K562 (cell line): ENCODE results near the gene ZBTB20. TPM values are rescaled to one million over a fixed set of nuclear protein-coding genes. Genes with fewer than 3 reads are reported as not detected.

Source experiments
- GTF2E2 ChIP-seq: fragments of 200-800 bp; sonication (Bioruptor generic); IDR thresholded peaks from 2 replicates; pipeline ENCODE4 v1.6.1; 2016; ENCODE audit warnings: missing genetic modification characterization, missing compliant biosample characterization
- RFX5 ChIP-seq: IDR thresholded peaks from 2 replicates; pipeline ENCODE4 v1.6.1; 2011; ENCODE audit warnings: low read depth, mild to moderate bottlenecking, improper control_type of control experiment, low read length
- ZBTB40 ChIP-seq, 2 experiments: fragments of 450-650 bp in 1 of 2; sonication (generic) in 1 of 2; formaldehyde crosslinking in 1 of 2; IDR thresholded peaks; 2 replicates each; pipeline versions ENCODE4 v1.7.1 to v1.9.0; 2016 to 2022; ENCODE audit warnings: inconsistent platforms in 1 of 2, mild to moderate bottlenecking in 1 of 2, missing genetic modification reagents in 1 of 2
- ZNF764 ChIP-seq: fragments of 250-450 bp; sonication (Bioruptor Pico); IDR thresholded peaks from 2 replicates; pipeline ENCODE4 v1.4.0; 2020; ENCODE audit warnings: low read depth, mild to moderate bottlenecking, moderate library complexity
- polyA plus RNA-seq, 8 experiments: library from polyadenylated mRNA; depleted of rRNA in 4 of 8; stranded (reverse) in 5 of 8; unstranded in 3 of 8; fragments of >200 nt; fragmentation: Nextera tagmentation in 2 of 8; fragmentation: Illumina TruSeq in 1 of 8; extraction: Ambion mirVana in 2 of 8; extraction: Trizol in 1 of 8; gene quantifications; 2 replicates each; pipeline versions ENCODE4 v1.2.1 to v1.2.3, GENCODE V29; 2011 to 2014; ENCODE audit warnings: inconsistent platforms in 1 of 8, missing spikeins in 1 of 8
- total RNA-seq, 7 experiments: library from RNA; depleted of rRNA in 6 of 7; stranded (reverse); fragments of >200 nt in 6 of 7; fragmentation: Illumina TruSeq in 2 of 7; extraction: Trizol in 2 of 7; gene quantifications; 2 replicates each; pipeline versions ENCODE4 v1.2.1 to v1.2.3, GENCODE V29; 2011 to 2021; ENCODE audit warnings: low replicate concordance in 1 of 7

The ZBTB20 gene
- total and polyA plus RNA-seq, 9 of the 15 experiments (the other 6 are each of a cell fraction or from before 2014, with no cell fraction given), result 0.17 to 1.7 (median 0.45) TPM

GRCh38 chr3:114622001-114622400 lies 525.1 kb downstream of the ZBTB20 start (continued):
- TF ChIP-seq ZBTB40 (IDR thresholded peaks at IDR 0.05), result no peak
- no peak for TF ChIP-seq ZBTB40 (CRISPR knock-in tag; IDR thresholded peaks at IDR 0.05)
- TF ChIP-seq RFX5, result no peak
- no peak for TF ChIP-seq GTF2E2 (tag)
- TF ChIP-seq ZNF764, result no peak
- TF ChIP-seq, all 486 proteins: peak for 0
